ENCODE data around the gene IFT81.
"Not testable (repeated sequence)": the region's sequence is repeated elsewhere in the genome, so short reads cannot be mapped to it uniquely, and the experiment has no call there.

IFT81 gene

DNA sequence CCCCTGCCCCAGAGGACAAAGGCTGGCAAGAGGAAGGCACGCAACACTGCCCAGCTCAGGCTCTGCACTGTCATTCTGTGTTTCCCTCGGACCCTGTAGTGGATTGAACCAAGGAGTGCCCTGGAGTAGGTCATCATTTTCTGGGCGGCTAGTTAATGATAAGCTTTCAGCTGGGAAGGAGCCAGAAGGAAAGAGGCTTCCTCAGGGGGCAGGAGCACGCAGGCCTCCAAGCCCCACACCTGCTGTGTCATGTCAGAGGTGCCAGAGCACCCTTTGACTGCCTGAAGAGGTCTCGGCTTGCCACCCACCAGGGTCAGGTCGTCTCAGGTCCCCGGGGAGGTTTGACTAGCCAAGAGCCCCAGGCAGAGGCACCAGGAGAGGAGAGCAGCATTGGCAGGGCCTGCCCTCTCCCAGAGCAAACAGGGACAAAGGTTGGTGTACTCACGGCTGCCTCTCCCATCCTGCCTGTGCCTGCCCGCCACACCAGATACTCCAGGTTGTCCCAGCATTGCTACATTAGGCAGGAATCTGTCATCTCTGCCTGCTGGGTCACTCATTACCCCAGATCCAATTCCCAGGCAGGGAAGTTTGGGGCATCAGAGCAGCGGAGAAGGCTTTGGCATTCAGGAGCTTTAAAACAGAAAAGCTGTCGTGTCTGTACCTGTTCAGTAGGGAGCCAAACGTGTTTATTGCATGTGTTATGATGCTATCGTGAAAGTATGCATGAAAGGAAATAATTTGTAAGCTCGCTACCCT lies 123.4 kb downstream of the IFT81 start:
- DNase-seq, result no peak

GRCh38 chr12:110248096-110248447 lies 123.9 kb downstream of the IFT81 start:
- no peak for DNase-seq

DNA sequence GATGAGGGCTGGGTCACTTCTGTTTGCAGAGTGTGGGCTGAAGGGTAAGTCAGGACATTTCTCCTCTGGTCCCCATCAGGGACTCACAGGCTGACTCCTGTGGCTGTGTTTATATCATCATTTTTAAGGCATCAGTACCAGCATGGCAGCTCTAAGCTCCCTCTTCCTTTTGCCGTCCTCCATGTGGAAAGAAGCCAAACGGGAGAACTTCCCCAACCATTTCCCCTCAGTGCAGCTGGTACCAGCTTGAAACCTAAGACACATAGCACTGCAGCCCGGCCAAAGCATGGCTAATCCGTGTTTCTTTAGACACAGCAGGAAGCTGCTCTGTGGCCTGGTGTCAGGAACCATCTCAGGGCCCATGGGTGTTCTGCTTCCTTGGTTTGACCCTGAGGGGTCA lies 124.9 kb downstream of the IFT81 start:
- no peak for DNase-seq

DNA sequence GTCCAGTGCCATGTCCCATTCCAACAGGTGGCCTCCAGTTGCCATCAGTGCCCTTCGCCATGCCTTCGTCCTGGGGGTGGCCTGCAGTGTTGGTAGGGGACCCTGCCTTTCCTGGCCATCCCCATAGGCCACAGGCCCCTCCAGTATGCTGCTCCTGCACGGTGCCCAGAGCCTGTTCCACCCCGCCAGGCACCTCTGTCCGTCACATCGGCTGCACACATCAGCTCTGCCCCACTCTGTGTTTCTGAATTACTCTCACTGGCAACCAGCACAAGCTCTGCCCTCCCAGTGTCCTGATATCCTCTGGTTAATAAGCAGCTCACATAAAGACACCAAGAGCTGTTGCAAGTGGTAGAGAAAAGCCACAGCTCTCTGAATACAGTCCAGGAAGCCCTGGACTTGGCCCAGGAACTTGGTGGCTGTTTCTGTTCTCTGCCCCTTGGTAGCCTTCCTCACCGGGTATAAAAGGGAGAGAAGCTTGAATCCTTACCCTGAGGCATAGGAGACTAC lies 125.6 kb downstream of the IFT81 start:
- no peak for DNase-seq

GRCh38 chr12:110251381-110251780 lies 127.2 kb downstream of the IFT81 start:
- no peak for DNase-seq

GRCh38 chr12:110252716-110253115 lies 128.6 kb downstream of the IFT81 start:
- DNase-seq, result no peak

DNA sequence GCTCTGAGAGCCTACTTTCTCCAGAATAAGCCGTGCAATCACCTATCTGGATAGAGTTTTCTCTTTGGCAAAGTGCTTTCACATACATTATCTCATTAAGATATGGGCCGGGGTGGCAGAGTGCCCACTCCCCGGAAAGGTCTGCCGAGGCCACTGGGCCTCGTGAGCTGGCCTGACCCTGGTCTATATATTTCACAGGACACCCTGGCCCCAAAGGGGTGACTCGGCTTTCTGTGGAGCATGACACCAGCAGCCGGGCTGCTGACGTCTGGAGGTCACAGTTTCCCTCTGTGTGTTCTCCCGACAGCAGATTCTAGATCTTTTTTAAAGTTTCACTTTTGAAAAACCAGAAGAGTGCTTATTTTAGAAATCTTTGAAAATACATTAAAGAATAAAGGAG lies 129.0 kb downstream of the IFT81 start:
- no peak for DNase-seq

GRCh38 chr12:110254971-110255540 lies 130.9 kb downstream of the IFT81 start:
- no peak for DNase-seq

DNA sequence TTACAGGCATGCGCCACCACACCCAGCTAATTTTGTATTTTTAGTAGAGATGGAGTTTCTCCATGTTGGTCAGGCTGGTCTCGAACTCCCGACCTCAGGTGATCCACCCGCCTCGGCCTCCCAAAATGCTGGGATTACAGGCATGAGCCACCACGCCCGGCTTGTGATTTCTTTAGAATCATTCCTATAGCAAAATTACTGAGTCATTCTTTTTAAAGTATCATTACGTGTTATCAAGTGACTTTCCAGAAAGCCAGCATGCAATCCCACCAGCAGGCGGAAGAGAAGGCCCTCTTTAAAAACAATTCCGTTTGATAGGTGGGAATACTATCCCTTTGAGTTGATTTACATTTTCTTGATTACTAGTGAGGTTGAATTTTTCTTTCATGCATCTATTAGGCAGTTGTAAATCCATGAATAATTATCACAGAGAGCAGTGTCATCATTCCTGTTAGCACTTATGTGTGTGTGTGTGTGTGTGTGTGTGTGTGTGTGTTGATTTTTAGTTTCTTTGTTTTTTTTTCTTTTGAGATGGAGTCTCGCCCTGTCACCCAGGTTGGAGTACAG lies 131.8 kb downstream of the IFT81 start:
- not testable (repeated sequence) for DNase-seq

- DNase-seq, result peak; percentile 74
Observed at GRCh38 chr12:110256780-110257431, 132.7 kb downstream of the IFT81 start.

GRCh38 chr12:110258466-110258865 lies 134.3 kb downstream of the IFT81 start:
- no peak for DNase-seq

DNA sequence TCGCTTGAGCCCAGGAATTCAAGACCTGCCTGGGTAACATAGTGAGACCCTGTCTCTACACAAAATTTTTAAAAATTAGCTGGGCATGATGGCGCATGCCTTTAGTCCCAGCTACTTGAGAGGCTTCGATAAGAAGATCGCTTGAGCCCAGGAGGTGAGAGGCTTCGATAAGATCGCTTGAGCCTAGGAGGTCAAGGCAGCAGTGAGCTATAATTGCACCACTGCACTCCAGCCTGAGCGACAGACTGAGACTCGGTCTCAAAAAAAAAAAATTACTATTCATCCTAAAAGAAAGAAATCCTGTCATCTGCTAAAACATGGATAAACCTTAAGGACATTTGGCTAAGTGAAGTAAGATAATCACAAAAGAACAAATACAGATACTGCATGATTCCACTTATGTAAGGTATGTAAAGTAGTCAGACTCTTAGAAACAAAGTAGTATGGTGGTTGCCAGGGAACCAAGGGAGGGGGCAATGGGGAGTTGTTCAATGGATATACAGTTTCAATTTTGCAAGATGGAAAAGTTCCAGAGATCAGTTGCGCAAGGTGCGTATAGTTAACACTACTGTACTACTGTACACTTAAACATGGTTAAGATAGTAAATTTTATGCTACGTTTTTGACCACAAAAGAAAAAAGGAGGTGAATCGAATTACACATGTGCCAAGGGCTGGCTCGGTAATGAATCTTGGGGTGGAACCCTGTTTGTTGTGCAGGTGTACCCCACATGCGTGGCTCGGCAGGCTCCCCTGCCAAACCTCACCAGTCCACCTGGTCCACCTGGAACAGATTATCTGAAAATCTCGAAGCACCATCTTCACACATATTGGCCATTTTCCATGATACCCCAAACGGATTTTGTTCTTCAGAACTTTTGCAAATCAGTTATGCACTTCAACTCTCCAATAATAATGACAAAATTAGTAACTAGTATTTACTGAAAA lies 138.6 kb downstream of the IFT81 start:
- DNase-seq, result no peak

- no peak for DNase-seq
Observed at GRCh38 chr12:110266381-110266960, 142.3 kb downstream of the IFT81 start.

DNA sequence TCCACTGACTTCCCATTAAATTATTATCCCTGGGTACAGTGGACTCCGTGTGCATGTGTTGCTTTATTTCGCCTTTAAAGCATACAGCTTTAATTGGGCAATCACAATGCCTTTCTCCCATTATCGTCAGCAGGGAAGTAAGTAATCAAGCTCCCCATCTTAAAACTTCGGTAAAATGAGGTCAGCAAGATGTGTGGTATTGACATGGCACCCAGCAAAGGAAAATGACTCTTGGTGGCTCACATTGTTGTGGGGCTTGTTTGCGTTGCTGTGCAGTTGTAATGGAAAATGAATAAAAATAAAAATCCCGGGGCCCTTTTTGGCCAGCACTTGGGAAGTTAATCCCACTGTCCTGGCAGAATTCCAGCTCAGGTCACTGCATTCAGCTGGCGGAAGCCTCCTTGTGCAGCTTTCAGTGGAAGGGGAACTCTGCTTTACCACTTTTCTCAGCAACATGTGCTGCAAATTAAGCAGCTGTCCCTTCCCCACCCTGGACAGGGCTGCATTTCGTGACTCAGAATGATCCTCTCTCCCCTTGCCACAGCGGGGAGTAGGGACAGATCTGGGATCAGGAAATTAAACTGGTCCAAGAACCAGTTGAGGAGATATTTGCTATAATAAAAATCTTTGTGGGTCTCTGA lies 142.9 kb downstream of the IFT81 start:
- DNase-seq, result peak; percentile 59
